HG03095 (cell line): ENCODE results near the gene CFAP68.

Source experiments
- ATAC-seq: cut with Tn5 transposase; IDR thresholded peaks from one replicate; pipeline ENCODE4 v1.9.1; 2021; ENCODE audit warnings: moderate library complexity; ENCODE audit not compliant: unreplicated experiment

The CFAP68 gene

DNA sequence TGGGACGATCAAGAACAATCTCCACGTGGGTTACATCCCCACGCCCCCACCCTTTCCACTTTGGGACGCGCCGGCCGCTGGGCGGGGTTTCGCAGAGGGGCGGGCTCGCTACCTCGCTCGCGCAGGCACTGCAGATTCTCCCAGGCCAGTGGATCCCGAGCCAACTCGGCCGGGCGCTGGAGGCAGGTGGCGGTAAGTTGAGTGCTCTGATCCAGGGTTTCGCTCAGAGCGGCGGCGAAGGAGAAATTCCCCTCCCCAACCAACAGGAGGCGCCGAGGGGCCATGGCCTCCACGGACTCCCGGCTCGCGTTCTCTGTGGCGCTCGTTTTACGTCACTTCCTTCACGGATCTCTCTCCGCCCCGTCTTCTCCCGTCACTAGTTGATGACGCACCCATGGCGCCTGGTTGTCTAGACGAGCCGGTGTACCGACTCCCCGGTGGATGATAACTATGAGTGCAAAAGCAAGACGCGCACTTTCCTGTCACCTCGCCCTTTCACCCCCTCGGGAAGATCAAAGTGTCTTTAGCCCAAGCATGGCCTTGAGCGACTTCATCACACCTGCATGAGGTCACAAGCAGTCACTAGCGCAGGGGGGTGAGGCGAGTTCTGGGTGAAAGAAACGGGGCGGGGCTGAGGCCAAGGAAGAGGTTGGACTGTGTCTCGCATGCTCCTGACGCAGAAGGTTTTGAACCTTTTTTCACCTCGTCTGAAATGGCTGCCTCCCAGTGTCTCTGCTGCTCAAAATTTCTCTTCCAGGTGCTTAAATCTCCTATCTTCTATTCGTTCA is at the start of gene CFAP68, which contains the start of gene FDXACB1:
CFAP68 (plus strand) TSS at position 693 of the 788 bp plus-strand sequence; CDS start at position 713, 20 bp downstream.
FDXACB1 (minus strand) TSS at position 317 of the 788 bp plus-strand sequence; CDS start at position 284, 33 bp downstream.
- peak; percentile 87 for ATAC-seq

DNA sequence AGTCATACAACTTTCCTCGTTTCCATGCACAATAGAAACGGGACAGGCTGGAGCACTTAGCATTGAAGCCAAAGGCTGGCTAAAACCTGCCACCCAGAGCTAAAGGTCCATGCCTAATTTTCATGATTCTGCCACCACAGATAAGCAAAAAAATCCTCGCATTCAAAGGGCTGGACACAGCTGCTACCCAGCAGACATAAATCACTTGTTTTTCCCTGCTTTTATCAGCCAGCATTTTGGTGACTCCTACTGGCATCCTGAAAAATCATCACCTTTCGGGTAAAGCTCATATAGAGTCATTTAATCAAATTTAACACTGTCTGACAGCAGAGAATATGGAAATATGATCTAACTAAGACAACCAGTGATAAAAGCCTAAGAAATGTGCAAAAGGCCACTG is 45.8 kb upstream of the CFAP68 start:
- no peak for ATAC-seq

- no peak for ATAC-seq
These were observed 44.7 kb upstream of the CFAP68 start for GRCh38 chr11:111834432-111835163.

- ATAC-seq, result no peak
These were observed 43.7 kb upstream of the CFAP68 start for GRCh38 chr11:111835665-111836064.

- no peak for ATAC-seq
These were observed 43.2 kb upstream of the CFAP68 start for GRCh38 chr11:111836162-111836561.

DNA sequence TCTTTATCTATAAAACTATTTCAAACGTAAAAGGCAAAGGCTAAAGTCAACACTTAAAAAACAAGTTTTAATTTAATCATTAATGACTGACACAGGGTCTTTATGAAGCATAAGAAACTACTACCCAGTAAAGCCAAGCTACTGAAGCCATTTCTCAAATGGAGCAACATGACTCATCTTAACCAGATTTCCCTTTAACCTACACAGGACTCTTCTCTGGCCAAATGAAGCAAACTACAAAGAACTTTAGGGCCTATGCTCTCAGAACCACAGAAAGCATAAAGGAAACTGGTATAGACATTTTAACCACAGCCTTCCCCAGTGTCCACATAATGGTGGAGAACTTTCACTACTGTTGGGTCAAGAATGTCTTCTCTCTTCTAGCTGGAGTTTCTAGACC is 42.6 kb upstream of the CFAP68 start:
- peak; percentile 78 for ATAC-seq

DNA sequence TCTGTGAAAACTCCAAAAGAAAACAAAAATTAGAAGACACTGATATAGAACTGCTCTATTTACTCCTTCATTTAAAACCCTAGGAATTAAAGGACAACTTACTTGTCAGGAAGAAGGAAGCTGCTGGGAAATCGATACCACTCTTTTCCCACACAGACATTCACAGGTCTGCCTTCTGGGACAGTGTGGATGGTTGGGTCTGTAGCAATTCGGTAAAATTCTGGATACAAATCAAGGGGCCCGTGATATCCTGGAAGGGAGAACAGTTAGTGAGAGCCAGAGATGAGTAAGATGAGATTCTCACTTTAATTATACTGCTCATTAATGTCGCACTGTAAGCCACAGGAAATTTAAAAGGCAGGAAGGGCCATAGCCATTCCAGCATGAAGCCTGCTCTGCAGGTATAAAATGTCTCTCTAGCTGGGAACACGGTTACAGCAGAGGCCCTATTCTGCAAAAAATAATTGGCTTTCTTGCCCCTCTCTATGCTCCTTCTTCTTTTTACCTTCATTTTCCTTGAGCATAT is 41.9 kb upstream of the CFAP68 start:
- no peak for ATAC-seq

DNA sequence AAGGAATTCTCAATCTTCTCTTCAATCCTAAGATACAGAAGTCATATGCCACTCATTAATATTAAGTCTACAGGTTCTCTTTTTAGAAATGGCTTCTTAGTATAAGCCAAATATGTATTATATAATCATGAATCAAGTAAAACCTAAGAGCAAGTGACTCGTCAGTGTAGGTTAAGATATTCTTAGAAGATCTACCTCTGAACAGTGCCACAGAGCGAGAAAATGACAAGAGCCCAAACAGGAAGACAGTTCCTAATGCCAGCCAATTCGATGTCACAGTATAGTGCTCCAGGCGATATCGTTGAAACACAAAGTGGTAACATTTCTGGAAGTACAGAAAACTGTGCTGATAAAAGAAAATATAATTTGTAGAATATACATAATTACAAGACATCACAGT is 41.3 kb upstream of the CFAP68 start:
- no peak for ATAC-seq

GRCh38 chr11:111840143-111840542 is 39.2 kb upstream of the CFAP68 start:
- no peak for ATAC-seq

GRCh38 chr11:111841370-111842053 is 37.8 kb upstream of the CFAP68 start:
- peak; percentile 45 for ATAC-seq

- ATAC-seq, result no peak
These were observed 35.7 kb upstream of the CFAP68 start for GRCh38 chr11:111843661-111844060.

DNA sequence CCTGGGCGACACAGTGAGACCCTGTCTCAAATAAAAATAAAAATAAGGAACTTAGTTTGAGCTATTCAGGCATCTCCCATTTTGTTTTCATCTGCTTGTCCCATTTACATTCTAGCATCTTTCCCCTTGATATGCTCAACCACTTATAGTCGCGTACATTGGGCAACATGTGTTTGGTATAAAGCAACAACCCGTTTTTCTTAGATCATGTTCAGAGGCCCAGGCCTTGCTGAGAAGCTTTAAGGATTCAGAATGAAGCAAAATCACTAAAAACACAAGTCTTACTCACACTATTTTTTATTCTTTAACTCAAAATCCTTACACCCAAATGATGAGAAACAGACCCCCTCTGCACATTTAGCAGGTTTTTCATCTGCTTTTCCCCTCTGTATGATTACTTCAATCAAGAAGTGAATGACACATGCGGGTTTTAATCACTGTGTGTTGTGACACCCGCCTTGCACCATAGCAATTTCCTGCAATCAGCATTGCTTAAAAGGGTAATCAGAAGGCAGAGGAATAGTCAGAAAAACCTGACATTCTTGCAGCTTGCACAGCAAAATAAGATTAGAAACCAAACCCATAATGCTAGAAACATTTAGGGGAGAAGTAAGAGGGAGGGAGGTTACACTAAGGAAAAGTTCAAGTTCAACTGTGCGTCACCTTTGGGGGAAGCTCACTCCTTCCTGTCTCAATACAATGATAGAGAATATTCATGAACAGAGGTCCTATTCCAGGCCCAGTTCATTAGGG is 33.9 kb upstream of the CFAP68 start:
- no peak for ATAC-seq

- no peak for ATAC-seq
These were observed 33.3 kb upstream of the CFAP68 start for GRCh38 chr11:111846063-111846462.

DNA sequence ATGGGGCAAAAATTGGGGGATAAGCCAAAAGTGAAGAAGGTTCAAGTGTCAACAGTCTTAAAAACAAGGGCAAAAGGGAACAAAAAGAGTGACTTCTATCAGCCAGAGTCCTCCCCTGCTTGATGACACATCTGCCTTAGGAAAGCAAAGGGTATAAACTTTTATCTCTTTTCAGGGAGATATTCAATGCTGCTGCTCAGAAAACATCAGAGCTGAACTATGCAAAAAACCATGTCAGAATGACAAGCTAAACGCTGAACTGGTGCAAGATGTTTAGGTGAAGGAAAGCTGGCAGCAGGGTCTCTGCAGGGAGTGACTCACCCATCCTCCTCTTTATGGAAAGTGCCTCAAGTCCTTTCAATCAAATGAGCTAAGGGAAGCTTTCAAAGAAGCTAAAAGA is 32.7 kb upstream of the CFAP68 start:
- ATAC-seq, result no peak

DNA sequence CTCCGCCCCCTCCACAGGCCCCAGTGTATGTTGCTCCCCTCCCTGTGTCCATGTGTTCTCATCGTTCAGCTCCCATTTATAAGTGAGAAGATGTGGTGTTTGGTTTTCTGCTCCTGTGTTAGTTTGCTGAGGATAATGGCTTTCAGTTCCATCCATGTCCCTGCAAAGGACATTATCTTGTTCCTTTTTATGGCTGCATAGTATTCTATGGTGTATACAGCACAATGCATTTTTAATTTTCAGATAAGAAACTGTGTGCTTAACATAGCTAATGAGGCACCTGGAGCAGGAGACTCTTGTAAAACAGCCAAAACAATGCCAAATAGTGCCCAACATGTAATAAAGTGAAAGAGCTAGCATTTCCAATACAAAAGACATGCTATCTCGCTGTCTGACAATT is 29.7 kb upstream of the CFAP68 start:
- no peak for ATAC-seq

GRCh38 chr11:111851067-111851466 is 28.3 kb upstream of the CFAP68 start:
- no peak for ATAC-seq

- ATAC-seq, result no peak
These were observed 27.7 kb upstream of the CFAP68 start for GRCh38 chr11:111851636-111852035.

GRCh38 chr11:111852103-111852502 is 27.2 kb upstream of the CFAP68 start:
- no peak for ATAC-seq

DNA sequence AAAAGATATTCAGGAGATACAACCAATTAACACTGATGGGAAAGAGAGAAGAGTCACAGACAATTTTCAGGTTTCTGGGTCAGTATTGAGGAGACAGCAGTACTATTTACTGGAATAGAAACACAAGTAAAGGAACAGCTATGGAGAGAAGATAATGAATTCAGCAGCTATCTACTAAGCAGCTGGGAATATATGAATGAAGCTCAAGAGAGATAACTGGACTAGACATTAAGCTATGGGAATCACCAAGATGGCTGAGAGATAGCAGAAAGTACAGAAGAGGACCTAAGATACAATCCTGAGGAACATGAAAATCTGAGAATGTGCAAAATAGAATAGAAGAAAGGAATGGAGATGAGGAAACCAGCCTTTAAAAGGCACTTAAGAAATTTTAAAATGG is 23.8 kb upstream of the CFAP68 start:
- no peak for ATAC-seq

DNA sequence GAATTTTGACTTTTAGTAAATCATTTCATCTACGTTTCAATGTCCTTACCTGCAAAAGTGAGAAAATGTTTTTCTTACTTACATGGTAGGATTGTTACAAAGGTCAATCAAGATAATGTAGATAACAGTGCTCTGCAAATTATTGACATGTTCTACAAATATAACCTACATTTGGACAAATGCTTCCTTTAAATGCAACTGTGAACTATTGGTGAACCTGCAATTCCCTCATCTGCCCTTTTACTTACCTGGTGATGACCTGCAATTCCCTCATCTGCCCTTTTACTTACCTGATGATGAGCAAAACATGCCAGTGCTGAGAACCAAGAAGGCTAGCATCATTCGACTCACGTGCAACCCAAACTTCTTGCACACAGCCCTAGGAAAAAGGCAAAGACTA is 19.1 kb upstream of the CFAP68 start:
- ATAC-seq, result no peak

DNA sequence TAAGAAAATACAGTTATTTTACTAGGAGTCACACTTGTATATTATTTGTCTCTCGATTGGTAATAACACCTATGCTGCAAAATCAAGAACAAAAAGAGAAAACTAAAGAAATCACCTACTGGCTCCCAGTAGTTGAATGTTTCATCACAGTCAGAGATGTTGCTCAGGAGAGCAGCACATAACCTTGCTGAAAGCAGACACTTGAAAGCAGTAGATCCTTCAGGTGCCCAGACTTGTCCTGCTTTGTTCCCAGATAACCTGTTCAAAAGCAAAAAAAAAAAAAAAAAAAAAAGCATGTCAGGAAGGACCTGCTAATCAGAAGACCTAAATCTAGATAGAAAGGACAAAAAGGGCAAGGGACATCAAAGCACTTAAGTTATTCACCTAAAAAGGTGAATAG is 9.2 kb upstream of the CFAP68 start:
- no peak for ATAC-seq
